Rectal smooth muscle tissue (tissue), 1 donor: ENCODE measurements around the gene JOSD1.
A peak's percentile ranks its signal among the peaks of the same experiment; 100 is the strongest.

ENCODE experiments used
- H3K27ac ChIP-seq: one replicate; pipeline ENCODE4 v1.7.0; 2013; ENCODE audit warnings: low read depth, low read length, inconsistent platforms
- H3K27me3 ChIP-seq: one replicate; pipeline ENCODE4 v1.7.0; 2013; ENCODE audit warnings: low read length; ENCODE audit not compliant: control insufficient read depth, insufficient read depth
- H3K36me3 ChIP-seq: one replicate; pipeline ENCODE4 v1.7.0; 2013; ENCODE audit warnings: low read length; ENCODE audit not compliant: control insufficient read depth, insufficient read depth
- H3K4me1 ChIP-seq: one replicate; pipeline ENCODE4 v1.7.0; 2013; ENCODE audit warnings: low read length; ENCODE audit not compliant: control insufficient read depth, insufficient read depth
- H3K4me3 ChIP-seq: one replicate; pipeline ENCODE4 v1.7.0; 2013; ENCODE audit warnings: low read length
- H3K9ac ChIP-seq: one replicate; pipeline ENCODE4 v1.7.0; 2013; ENCODE audit warnings: low read length

JOSD1 gene

DNA sequence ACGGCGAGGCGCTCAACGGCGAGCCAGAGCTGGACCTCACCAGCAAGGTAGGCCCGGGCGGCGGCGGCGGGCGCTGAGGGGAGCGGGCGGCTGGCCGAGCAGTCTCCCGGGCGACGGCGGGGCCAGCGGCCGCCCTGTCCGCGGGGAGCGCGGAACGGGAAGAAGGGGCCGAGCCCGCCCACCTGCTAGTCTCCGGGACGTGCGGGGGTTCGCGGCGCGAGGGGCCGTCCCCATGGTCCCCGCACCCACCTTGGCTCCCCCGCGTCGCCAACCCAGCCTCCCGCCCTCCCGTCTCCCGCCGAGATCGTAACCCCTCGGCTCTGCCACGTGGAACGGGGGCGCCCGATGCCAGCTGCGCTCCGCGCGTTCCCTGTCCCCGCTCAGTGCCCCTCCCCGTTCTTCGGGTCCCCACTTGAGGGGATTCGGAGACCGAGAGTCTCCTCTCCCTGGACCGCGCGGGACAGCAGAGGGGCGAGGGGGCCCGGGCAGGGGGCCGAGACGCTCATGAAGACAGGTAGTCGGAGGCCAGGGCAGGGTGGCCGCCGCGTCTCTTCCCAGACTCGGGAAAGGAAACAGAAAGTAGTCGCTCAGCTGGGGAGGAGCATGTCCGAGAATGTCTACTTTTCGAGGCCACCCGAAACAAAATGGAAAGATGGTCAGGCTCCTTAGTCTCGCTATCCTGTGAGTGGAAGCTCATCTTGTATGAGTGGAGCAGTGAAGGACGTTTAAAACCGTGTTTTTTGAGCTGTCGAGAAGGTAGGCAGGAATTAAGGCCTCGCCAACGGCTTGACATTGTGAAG is 5.6 kb upstream of the JOSD1 start:
- peak overlapping the region; percentile 89 for H3K9ac ChIP-seq
- H3K27ac ChIP-seq: peak overlapping the region; percentile 92
- H3K27me3 ChIP-seq: no peaks in the 10 kb centered on the region
- peak overlapping the region; percentile 83 for H3K4me3 ChIP-seq
- no peaks in the 10 kb centered on the region for H3K36me3 ChIP-seq
- H3K4me1 ChIP-seq: peaks cover 17% of the 10 kb centered on the region

DNA sequence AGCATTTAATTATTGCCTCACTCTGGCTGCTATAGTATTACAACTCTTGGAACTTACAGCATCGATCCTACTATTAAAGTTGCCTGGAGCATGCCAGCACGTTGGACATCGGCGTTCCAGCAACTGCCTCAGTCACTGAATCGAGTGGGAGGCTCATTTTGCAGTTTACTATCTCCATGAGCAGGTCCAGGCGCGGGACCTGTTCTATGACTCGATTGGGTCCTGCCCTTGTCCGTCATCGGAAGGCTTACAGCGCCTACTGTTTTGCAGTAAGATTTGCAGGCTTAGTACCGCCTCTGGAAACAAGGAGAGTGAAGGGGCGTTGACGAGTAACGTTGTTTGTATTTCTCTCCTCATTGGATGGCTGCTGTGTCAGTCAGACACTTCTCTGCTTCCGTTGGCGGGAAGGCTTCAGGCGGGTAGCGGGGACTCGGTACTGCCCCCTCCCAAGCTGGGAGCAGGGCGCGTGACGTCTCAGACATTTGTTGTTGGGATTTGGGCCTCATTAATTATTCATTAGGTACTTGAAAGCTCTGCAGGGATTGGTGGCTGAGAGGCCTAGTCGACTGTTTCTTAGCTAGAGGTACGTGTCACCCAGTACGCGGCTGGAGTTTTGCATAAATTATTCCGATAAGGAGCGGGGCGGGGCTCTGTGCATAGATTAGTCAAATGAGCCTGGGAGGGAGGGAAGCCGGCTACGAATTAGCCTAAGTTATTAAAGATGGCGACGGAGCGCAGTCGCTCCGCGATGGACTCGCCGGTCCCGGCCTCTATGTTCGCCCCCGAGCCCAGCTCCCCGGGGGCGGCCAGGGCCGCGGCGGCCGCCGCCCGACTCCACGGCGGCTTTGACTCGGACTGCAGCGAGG is 4.7 kb upstream of the JOSD1 start, which contains the start of gene GTPBP1:
Gene GTPBP1, plus strand, starts transcription at position 710 of the 866 bp plus-strand sequence. Its CDS starts 12 bp downstream, at position 722.
- Histone ChIP-seq H3K27ac (peak within 1 kb of the TSS; percentile 92), H3K4me3 (peak within 1 kb of the TSS; percentile 83), H3K36me3 (no peaks in the 10 kb centered on the region), H3K9ac (peak within 1 kb of the TSS; percentile 89), H3K27me3 (no peaks in the 10 kb centered on the region), H3K4me1 (peaks cover 17% of the 10 kb centered on the region)

DNA sequence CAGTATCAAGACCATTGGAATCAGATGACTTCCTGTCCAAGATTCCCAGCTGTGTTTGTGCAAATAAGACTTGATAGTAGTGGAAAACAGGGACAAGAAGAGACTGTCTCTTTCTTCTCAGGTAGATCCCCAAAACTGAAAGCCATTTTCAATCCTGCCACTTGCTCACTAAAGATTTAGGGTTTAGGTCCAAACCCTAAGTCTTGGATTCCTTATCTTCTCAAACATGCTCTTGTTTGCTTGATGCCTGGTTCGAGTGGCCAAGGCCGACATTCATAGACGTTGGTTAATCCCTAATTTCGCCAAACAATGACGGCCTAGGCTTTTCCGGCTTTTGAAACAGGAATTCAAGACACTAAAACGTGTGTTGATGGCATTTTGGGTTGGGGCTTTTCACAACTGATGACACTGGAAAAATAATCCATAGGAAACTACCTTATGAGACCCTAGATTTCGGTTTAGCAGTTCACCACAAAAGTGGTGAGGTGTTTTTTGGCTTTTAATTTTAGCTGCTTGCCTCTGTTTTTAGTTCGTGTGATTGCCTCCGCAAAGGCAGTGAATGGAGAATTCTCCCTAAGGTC is 4.0 kb upstream of the JOSD1 start:
- Histone ChIP-seq H3K9ac (no peak overlapping the region), H3K36me3 (no peaks in the 10 kb centered on the region), H3K27ac (peak overlapping the region; percentile 63), H3K4me3 (peak overlapping the region; percentile 45), H3K4me1 (peaks cover 19% of the 10 kb centered on the region), H3K27me3 (no peaks in the 10 kb centered on the region)

DNA sequence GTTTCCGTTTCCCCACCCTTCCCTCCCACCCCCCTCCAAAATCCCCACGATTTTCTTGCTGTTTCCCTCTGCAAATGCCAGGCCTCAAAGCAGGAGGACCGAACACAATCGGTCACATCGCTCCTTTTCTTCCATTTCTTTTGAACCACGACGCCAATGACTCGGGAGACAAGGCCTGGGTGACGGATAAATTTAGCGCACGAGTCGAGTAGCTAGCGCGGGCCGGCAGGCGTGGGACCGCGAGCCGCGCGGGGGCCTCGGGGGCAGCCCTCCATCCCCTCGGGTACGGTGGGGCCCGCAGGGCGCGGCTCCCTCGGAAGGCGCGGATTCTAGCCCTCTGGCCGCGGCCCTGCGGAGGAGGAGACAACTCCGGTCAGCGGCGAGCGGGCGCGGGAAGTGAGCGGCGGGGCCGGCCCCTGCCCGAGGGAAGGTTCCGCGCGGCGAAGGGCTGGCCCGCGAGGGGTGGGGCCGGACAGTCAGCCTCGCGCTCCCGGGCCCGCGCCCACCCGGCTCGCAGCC is 414 bp downstream of the JOSD1 start:
- H3K27ac ChIP-seq: peak overlapping the region; percentile 93
- peak overlapping the region; percentile 47 for H3K9ac ChIP-seq
- H3K4me1 ChIP-seq: peaks cover 32% of the 10 kb centered on the region
- H3K27me3 ChIP-seq: no peaks in the 10 kb centered on the region
- H3K4me3 ChIP-seq: peak overlapping the region; percentile 65
- no peaks in the 10 kb centered on the region for H3K36me3 ChIP-seq

DNA sequence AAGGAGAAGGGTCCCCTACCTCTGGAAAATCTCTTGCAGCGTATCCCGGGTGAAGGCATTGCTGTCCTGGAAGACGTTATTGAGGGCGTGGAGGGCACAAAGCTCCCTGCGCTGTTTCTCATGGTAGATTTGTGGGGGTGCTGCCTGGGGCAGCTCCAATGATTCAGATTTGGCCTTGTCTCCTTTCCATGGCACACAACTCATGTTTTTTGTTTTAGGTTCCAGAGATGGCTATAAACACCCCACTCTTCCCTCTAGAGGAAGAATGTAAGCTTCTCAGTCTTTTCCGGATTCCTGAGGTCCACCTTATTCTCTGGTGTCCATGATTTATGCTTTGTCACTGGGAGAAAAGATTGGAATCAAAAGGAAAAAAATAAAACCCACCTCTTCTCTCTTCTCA is 959 bp downstream of the JOSD1 start:
- H3K36me3 ChIP-seq: no peaks in the 10 kb centered on the region
- peak overlapping the region; percentile 27 for H3K9ac ChIP-seq
- peak overlapping the region; percentile 65 for H3K4me3 ChIP-seq
- H3K27me3 ChIP-seq: no peaks in the 10 kb centered on the region
- peaks cover 29% of the 10 kb centered on the region for H3K4me1 ChIP-seq
- H3K27ac ChIP-seq: peak overlapping the region; percentile 93

GRCh38 chr22:38699143-38699542 is 1.6 kb downstream of the JOSD1 start:
- no peak overlapping the region for H3K27ac ChIP-seq

DNA sequence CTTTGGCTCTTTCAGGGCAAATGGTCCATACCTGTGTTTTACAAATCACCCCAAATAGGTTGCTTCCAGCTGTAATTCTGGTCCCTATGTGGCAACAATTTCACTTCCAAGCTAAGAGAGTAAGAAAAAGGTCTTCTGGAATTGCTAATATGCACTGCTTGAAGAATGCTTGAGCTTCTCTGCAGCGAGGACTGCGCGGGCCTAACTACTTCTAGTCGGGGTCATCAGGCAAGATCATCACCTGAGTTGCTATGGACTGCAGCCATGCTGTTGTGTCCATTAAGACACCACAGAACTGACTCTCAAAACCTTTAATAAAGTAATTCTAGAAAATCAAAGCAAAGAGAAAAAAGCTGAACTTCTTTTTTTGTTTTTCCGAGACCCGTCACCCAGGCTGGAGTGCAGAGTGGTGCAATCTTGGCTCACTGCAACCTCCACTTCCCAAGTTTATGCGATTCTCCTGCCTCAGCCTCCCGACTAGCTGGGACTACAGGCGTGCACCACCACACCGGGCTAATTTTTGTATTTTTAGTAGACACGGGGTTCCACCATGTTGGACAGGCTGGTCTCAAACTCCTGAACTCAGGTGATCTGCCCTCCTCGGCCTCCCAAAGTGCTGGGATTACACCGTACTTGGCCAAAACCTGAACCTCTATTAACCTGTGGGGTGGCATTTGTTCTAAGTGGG is 2.2 kb downstream of the JOSD1 start:
- Histone ChIP-seq H3K9ac (no peak overlapping the region), H3K27me3 (no peaks in the 10 kb centered on the region), H3K4me3 (peak overlapping the region; percentile 22), H3K27ac (no peak overlapping the region), H3K4me1 (peaks cover 26% of the 10 kb centered on the region), H3K36me3 (no peaks in the 10 kb centered on the region)

More at GRCh38 chr22:38699143-38699542, 1.6 kb downstream of the JOSD1 start:
- Histone ChIP-seq H3K4me1 (peaks cover 26% of the 10 kb centered on the region), H3K27me3 (no peaks in the 10 kb centered on the region), H3K9ac (no peak overlapping the region), H3K4me3 (peak overlapping the region; percentile 65), H3K36me3 (no peaks in the 10 kb centered on the region)

- peaks cover 26% of the 10 kb centered on the region for H3K4me1 ChIP-seq
- no peaks in the 10 kb centered on the region for H3K27me3 ChIP-seq
- no peak overlapping the region for H3K4me3 ChIP-seq
- H3K9ac ChIP-seq: no peak overlapping the region
- no peaks in the 10 kb centered on the region for H3K36me3 ChIP-seq
- no peak overlapping the region for H3K27ac ChIP-seq
Measured at GRCh38 chr22:38697425-38698089, 3.2 kb downstream of the JOSD1 start.

DNA sequence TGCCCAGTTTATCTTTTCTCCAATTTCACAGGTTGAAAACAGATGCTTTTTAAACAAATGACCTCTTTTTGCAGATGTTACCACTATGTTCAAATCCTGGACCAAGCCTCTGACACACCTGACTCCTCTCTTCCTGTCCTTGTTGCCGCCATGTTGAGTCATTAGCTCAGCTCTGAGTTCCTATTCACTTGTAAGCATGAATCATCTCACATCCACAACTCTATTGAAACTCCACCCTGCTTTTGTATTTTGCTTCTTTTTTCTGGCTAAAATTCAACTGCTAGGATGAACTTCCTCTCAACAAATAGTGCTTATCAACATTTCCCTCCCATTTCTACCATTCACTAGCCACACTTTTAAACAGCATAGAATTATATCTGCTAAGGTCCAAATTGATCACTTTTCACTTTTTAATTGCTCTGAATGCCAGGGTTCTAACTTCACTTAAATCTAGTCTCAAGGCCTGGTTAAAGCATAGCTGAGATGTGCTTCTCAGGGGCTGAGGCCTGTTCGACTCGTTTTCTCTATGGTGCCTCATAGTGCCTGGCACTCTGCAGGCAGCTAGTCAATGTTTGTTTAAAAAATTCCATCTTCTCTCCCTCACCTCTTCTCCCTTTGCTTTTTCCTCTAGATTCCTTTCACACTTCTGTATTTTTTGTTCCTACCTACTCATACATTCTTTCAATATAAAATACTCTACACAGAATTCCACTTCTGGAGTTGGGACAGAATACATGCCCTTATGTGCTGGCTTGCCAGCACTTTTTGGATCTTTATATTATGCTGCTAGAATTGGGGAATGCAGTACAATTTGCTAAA is 3.9 kb downstream of the JOSD1 start:
- H3K9ac ChIP-seq: no peak overlapping the region
- peaks cover 26% of the 10 kb centered on the region for H3K4me1 ChIP-seq
- no peak overlapping the region for H3K27ac ChIP-seq
- no peak overlapping the region for H3K4me3 ChIP-seq
- H3K36me3 ChIP-seq: no peaks in the 10 kb centered on the region
- H3K27me3 ChIP-seq: no peaks in the 10 kb centered on the region

DNA sequence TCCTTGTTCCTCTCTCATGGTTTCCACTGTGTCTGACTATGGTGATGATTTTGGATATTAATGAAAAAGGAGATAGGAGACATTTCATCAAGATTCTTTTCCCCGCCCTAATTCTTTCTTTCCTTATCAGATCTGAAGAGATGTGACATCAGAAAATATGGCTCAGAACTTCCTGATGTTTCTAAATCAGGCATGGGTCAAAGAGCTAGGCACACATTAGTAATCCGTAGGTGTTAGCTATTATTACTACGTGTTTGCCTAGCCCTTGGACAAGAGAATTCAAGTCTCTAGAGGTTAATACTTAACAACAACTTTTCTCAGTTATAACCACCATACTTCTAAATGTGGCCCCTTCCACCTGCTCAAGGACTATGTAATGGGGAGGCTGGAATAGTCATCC is 5.8 kb downstream of the JOSD1 start:
- H3K27ac ChIP-seq: no peak overlapping the region
- H3K27me3 ChIP-seq: no peaks in the 10 kb centered on the region
- no peaks in the 10 kb centered on the region for H3K36me3 ChIP-seq
- no peak overlapping the region for H3K4me3 ChIP-seq
- peaks cover 23% of the 10 kb centered on the region for H3K4me1 ChIP-seq
- H3K9ac ChIP-seq: no peak overlapping the region

DNA sequence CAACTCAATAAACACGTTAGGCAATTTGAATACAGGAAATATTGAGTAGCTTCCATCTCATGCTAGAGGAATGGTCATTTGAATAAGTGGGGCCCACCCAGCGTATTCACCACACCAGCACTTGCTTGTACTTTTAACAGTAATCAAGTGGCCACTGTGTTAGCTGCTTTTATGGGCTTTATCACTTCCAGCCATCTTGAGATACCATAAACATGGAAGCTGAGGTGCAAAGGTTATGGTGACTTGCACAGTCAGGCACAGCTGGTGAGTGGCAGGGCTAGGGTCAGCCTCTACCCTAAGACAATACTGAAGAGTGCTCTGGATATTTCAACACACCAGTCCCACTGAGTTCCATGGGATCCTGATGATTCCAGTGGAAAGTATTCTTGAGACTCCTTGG is 6.7 kb downstream of the JOSD1 start:
- Histone ChIP-seq H3K36me3 (no peaks in the 10 kb centered on the region), H3K27me3 (no peaks in the 10 kb centered on the region), H3K4me1 (peaks cover 15% of the 10 kb centered on the region), H3K27ac (no peak overlapping the region), H3K9ac (no peak overlapping the region), H3K4me3 (no peak overlapping the region)
